SK-N-SH treated with all-trans-retinoic acid at 6 μM for 48 hours (cell line): ENCODE data around the gene PMPCA.

ENCODE experiments used
- ESRRG ChIP-seq: fragments of 250-450 bp; sonication (Bioruptor Pico); IDR thresholded peaks from 2 replicates; pipeline ENCODE4 v1.6.1; 2021; ENCODE audit warnings: mild to moderate bottlenecking
- OSR1 ChIP-seq: fragments of 250-450 bp; sonication (Bioruptor Pico); IDR thresholded peaks from 2 replicates; pipeline ENCODE4 v1.8.0; 2022; ENCODE audit warnings: moderate library complexity, mild to moderate bottlenecking, inconsistent platforms
- ZNF8 ChIP-seq: fragments of 450-650 bp; formaldehyde crosslinking; IDR thresholded peaks from 2 replicates; pipeline ENCODE4 v1.5.0; 2020; ENCODE audit warnings: mild to moderate bottlenecking, moderate library complexity

DNA sequence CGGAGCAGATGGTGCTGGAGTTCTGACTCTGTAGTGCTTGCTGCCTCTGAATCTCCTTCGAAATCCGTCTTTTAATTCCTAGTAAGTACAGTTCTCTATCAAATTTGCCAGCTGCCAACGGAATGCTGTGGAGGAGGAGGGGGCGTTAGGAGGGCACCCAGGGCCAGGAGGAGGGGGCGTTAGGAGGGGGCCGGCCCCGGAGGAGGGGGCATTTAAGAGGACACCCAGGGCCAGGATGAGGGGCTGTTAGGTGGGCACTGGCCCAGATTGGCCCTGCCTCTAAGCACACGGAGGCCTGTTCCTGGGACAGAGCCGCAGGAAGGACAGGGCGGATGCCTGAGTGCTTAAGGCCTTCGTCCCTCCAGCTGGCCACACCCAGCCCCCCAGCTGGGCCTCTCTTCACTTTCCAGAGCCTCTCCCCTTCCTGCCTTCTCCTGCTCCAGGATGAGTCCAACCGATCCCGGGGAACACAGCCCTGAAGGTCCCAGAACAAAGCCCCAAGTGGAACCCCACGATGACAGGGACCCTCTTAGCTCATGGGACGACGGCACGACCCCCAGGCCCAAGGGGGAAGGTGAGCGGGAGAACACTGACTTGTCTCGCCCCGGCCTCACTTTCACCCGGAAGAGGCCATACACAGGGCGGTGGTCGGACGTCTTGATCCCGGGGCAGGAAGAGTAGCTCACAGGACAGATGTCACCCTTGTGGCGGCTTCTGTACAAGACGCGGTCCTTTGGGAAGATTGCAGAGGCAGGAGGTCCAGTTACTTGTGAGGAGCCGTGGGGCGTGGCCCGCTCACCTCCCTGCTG is 19.4 kb downstream of the PMPCA start:
- TF ChIP-seq OSR1 (CRISPR knock-in tag) (no peak), ZNF8 (no peak), ESRRG (CRISPR knock-in tag) (no peak)
